ENCODE measurements around the gene SLC6A20. TPM values are rescaled to one million over a fixed set of nuclear protein-coding genes. Genes with fewer than 3 reads are reported as not detected.
"Not testable (repeated sequence)": the region's sequence is repeated elsewhere in the genome, so short reads cannot be mapped to it uniquely, and the experiment has no call there.

SLC6A20 gene
- polyA plus RNA-seq, 4 donors = 10.9 to 43.0 (median 32.7) TPM

- 61 to 88% (median 85%) methylated on average over 7 of the region's 7 CpGs for WGBS, 3 donors
- not testable (repeated sequence) for H3K4me3 ChIP-seq (ENCODE audit: low read depth in 1 of 3, low read length in 3 of 3); H3K27ac ChIP-seq (ENCODE audit: low read depth in 1 of 3, low read length in 2 of 3); DNase-seq; H3K27me3 ChIP-seq (ENCODE audit: control insufficient read depth in 3 of 3, insufficient read depth in 3 of 3, low read length in 3 of 3); FAIRE-seq; H3K4me1 ChIP-seq (ENCODE audit: control insufficient read depth in 3 of 3, insufficient read depth in 2 of 3, low read depth in 1 of 3, low read length in 2 of 3); H3K9me3 ChIP-seq (ENCODE audit: control insufficient read depth in 2 of 2, insufficient read depth in 1 of 2, low read depth in 1 of 2, low read length in 1 of 2)
- H3K36me3 ChIP-seq (ENCODE audit: control insufficient read depth in 3 of 3, insufficient read depth in 2 of 3, low read depth in 1 of 3, low read length in 3 of 3) = peaks cover 0 to 55% (median 2%) of the 10 kb centered on the region in 3 donors
Observed at GRCh38 chr3:45757141-45757540, 39.2 kb downstream of the SLC6A20 start.

- H3K36me3 ChIP-seq (ENCODE audit: control insufficient read depth in 3 of 3, insufficient read depth in 2 of 3, low read depth in 1 of 3, low read length in 3 of 3) = peaks cover 0 to 49% (median 2%) of the 10 kb centered on the region in 3 donors
- FAIRE-seq (no peak), DNase-seq (no peak)
- peaks cover 0 to 3% (median 0%) of the 10 kb centered on the region in 3 donors for H3K4me1 ChIP-seq (ENCODE audit: control insufficient read depth in 3 of 3, insufficient read depth in 2 of 3, low read depth in 1 of 3, low read length in 2 of 3)
- H3K9me3 ChIP-seq (ENCODE audit: control insufficient read depth in 2 of 2, insufficient read depth in 1 of 2, low read depth in 1 of 2, low read length in 1 of 2) = no peaks in the 10 kb centered on the region
- H3K27ac ChIP-seq (ENCODE audit: low read depth in 1 of 3, low read length in 2 of 3) = no peak overlapping the region
- no peak overlapping the region for H3K4me3 ChIP-seq (ENCODE audit: low read depth in 1 of 3, low read length in 3 of 3)
- WGBS, 3 donors = 68 to 85% (median 82%) methylated on average over 6 of the region's 6 CpGs
- no peaks in the 10 kb centered on the region for H3K27me3 ChIP-seq (ENCODE audit: control insufficient read depth in 3 of 3, insufficient read depth in 3 of 3, low read length in 3 of 3)
Observed at GRCh38 chr3:45756055-45756454, 40.3 kb downstream of the SLC6A20 start.

GRCh38 chr3:45754461-45754860 is 41.9 kb downstream of the SLC6A20 start:
- Histone ChIP-seq H3K9me3 (ENCODE audit: control insufficient read depth in 2 of 2, insufficient read depth in 1 of 2, low read depth in 1 of 2, low read length in 1 of 2) (no peaks in the 10 kb centered on the region), H3K36me3 (ENCODE audit: control insufficient read depth in 3 of 3, insufficient read depth in 2 of 3, low read depth in 1 of 3, low read length in 3 of 3) (peaks cover 0 to 34% (median 2%) of the 10 kb centered on the region in 3 donors), H3K4me3 (ENCODE audit: low read depth in 1 of 3, low read length in 3 of 3) (no peak overlapping the region), H3K27ac (ENCODE audit: low read depth in 1 of 3, low read length in 2 of 3) (no peak overlapping the region), H3K27me3 (ENCODE audit: control insufficient read depth in 3 of 3, insufficient read depth in 3 of 3, low read length in 3 of 3) (no peaks in the 10 kb centered on the region), H3K4me1 (ENCODE audit: control insufficient read depth in 3 of 3, insufficient read depth in 2 of 3, low read depth in 1 of 3, low read length in 2 of 3) (peaks cover 0 to 13% (median 0%) of the 10 kb centered on the region in 3 donors)
- WGBS, 3 donors = 95 to 97% (median 96%) methylated on average over 7 of the region's 7 CpGs
- DNase-seq (no peak), FAIRE-seq (no peak)

GRCh38 chr3:45753095-45753494 is 43.2 kb downstream of the SLC6A20 start:
- WGBS, 3 donors = 89 to 96% (median 90%) methylated on average over 3 of the region's 3 CpGs
- FAIRE-seq = no peak

GRCh38 chr3:45751537-45752242 is 44.6 kb downstream of the SLC6A20 start:
- no peak for DNase-seq
- Histone ChIP-seq H3K9me3 (ENCODE audit: control insufficient read depth in 2 of 2, insufficient read depth in 1 of 2, low read depth in 1 of 2, low read length in 1 of 2) (no peaks in the 10 kb centered on the region), H3K36me3 (ENCODE audit: control insufficient read depth in 3 of 3, insufficient read depth in 2 of 3, low read depth in 1 of 3, low read length in 3 of 3) (peaks cover 0 to 34% (median 3%) of the 10 kb centered on the region in 3 donors), H3K27ac (ENCODE audit: low read depth in 1 of 3, low read length in 2 of 3) (no peak overlapping the region), H3K4me3 (ENCODE audit: low read depth in 1 of 3, low read length in 3 of 3) (no peak overlapping the region), H3K4me1 (ENCODE audit: control insufficient read depth in 3 of 3, insufficient read depth in 2 of 3, low read depth in 1 of 3, low read length in 2 of 3) (peaks cover 0 to 13% (median 0%) of the 10 kb centered on the region in 3 donors), H3K27me3 (ENCODE audit: control insufficient read depth in 3 of 3, insufficient read depth in 3 of 3, low read length in 3 of 3) (no peaks in the 10 kb centered on the region)
- FAIRE-seq = no peak
- 75 to 84% (median 81%) methylated on average over 7 of the region's 7 CpGs for WGBS, 3 donors

More at GRCh38 chr3:45753095-45753494, 43.2 kb downstream of the SLC6A20 start:
- no peaks in the 10 kb centered on the region for H3K9me3 ChIP-seq (ENCODE audit: control insufficient read depth in 2 of 2, insufficient read depth in 1 of 2, low read depth in 1 of 2, low read length in 1 of 2)
- H3K27me3 ChIP-seq (ENCODE audit: control insufficient read depth in 3 of 3, insufficient read depth in 3 of 3, low read length in 3 of 3) = no peaks in the 10 kb centered on the region
- no peak overlapping the region for H3K4me3 ChIP-seq (ENCODE audit: low read depth in 1 of 3, low read length in 3 of 3)
- H3K4me1 ChIP-seq (ENCODE audit: control insufficient read depth in 3 of 3, insufficient read depth in 2 of 3, low read depth in 1 of 3, low read length in 2 of 3) = peaks cover 0 to 13% (median 0%) of the 10 kb centered on the region in 3 donors
- DNase-seq = no peak
- H3K36me3 ChIP-seq (ENCODE audit: control insufficient read depth in 3 of 3, insufficient read depth in 2 of 3, low read depth in 1 of 3, low read length in 3 of 3) = peaks cover 0 to 26% (median under 1%) of the 10 kb centered on the region in 3 donors
- no peak overlapping the region for H3K27ac ChIP-seq (ENCODE audit: low read depth in 1 of 3, low read length in 2 of 3)

- WGBS, 3 donors = 60 to 79% (median 67%) methylated on average over 4 of the region's 4 CpGs
- H3K27ac ChIP-seq (ENCODE audit: low read depth in 1 of 3, low read length in 2 of 3) = peak overlapping the region in 1 of 3 donors; percentile 32
Observed at GRCh38 chr3:45749880-45750279, 46.5 kb downstream of the SLC6A20 start.

GRCh38 chr3:45749036-45749600 is 47.2 kb downstream of the SLC6A20 start:
- not testable (repeated sequence) for DNase-seq; H3K9me3 ChIP-seq (ENCODE audit: control insufficient read depth in 2 of 2, insufficient read depth in 1 of 2, low read depth in 1 of 2, low read length in 1 of 2); H3K4me3 ChIP-seq (ENCODE audit: low read depth in 1 of 3, low read length in 3 of 3); FAIRE-seq; H3K27ac ChIP-seq (ENCODE audit: low read depth in 1 of 3, low read length in 2 of 3); H3K27me3 ChIP-seq (ENCODE audit: control insufficient read depth in 3 of 3, insufficient read depth in 3 of 3, low read length in 3 of 3)
- Histone ChIP-seq H3K4me1 (ENCODE audit: control insufficient read depth in 3 of 3, insufficient read depth in 2 of 3, low read depth in 1 of 3, low read length in 2 of 3) (peaks cover 0 to 10% (median 0%) of the 10 kb centered on the region in 3 donors), H3K36me3 (ENCODE audit: control insufficient read depth in 3 of 3, insufficient read depth in 2 of 3, low read depth in 1 of 3, low read length in 3 of 3) (peaks cover 2 to 35% (median 4%) of the 10 kb centered on the region in 3 donors)
- 73 to 84% (median 76%) methylated on average over 4 of the region's 4 CpGs for WGBS, 3 donors

More at GRCh38 chr3:45749880-45750279, 46.5 kb downstream of the SLC6A20 start:
- DNase-seq (peak in 1 of 2 donors; percentile 69), FAIRE-seq (no peak)
- Histone ChIP-seq H3K36me3 (ENCODE audit: control insufficient read depth in 3 of 3, insufficient read depth in 2 of 3, low read depth in 1 of 3, low read length in 3 of 3) (peaks cover 2 to 36% (median 4%) of the 10 kb centered on the region in 3 donors), H3K4me3 (ENCODE audit: low read depth in 1 of 3, low read length in 3 of 3) (no peak overlapping the region), H3K27me3 (ENCODE audit: control insufficient read depth in 3 of 3, insufficient read depth in 3 of 3, low read length in 3 of 3) (no peaks in the 10 kb centered on the region), H3K9me3 (ENCODE audit: control insufficient read depth in 2 of 2, insufficient read depth in 1 of 2, low read depth in 1 of 2, low read length in 1 of 2) (no peaks in the 10 kb centered on the region), H3K4me1 (ENCODE audit: control insufficient read depth in 3 of 3, insufficient read depth in 2 of 3, low read depth in 1 of 3, low read length in 2 of 3) (peaks cover 0 to 10% (median 0%) of the 10 kb centered on the region in 3 donors)

GRCh38 chr3:45748068-45748467 is 48.3 kb downstream of the SLC6A20 start:
- Histone ChIP-seq H3K27me3 (ENCODE audit: control insufficient read depth in 3 of 3, insufficient read depth in 3 of 3, low read length in 3 of 3) (no peaks in the 10 kb centered on the region), H3K9me3 (ENCODE audit: control insufficient read depth in 2 of 2, insufficient read depth in 1 of 2, low read depth in 1 of 2, low read length in 1 of 2) (no peaks in the 10 kb centered on the region), H3K36me3 (ENCODE audit: control insufficient read depth in 3 of 3, insufficient read depth in 2 of 3, low read depth in 1 of 3, low read length in 3 of 3) (peaks cover 4 to 26% (median 6%) of the 10 kb centered on the region in 3 donors), H3K4me1 (ENCODE audit: control insufficient read depth in 3 of 3, insufficient read depth in 2 of 3, low read depth in 1 of 3, low read length in 2 of 3) (peaks cover 0 to 10% (median 0%) of the 10 kb centered on the region in 3 donors), H3K4me3 (ENCODE audit: low read depth in 1 of 3, low read length in 3 of 3) (no peak overlapping the region), H3K27ac (ENCODE audit: low read depth in 1 of 3, low read length in 2 of 3) (no peak overlapping the region)
- WGBS, 3 donors = 90 to 96% (median 94%) methylated on average over 8 of the region's 8 CpGs
- FAIRE-seq (no peak), DNase-seq (no peak)

All from small intestine (tissue), 7 donors.